ENCODE results near the gene PGAM1.
"Not testable (repeated sequence)": the region's sequence is repeated elsewhere in the genome, so short reads cannot be mapped to it uniquely, and the experiment has no call there.

Gene PGAM1

DNA sequence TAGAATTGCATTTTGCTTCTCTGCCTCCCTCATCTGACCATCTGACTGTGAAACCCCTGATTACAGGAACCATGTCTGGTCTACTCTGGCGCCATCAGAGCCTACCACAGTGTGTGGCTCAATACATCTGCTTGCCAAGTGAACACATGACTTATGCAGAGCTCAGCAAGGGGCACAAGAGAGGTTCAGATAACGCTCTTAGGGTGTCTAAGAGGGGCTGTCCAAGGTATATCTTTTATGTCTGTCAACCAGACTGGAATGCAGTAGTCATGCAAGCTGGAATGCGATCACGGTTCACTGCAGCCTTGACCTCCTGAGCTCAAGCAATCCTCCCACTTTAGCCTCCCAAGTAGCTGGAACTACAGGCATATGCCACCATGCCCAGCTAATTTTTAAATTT is 14.6 kb upstream of the PGAM1 start:
- Histone ChIP-seq H3K4me3 (ENCODE audit: low read depth, low read length) (no peak overlapping the region), H3K4me1 (ENCODE audit: control insufficient read depth, insufficient read depth, low read length) (peaks cover 4% of the 10 kb centered on the region), H3K36me3 (ENCODE audit: control insufficient read depth, insufficient read depth, low read length) (no peaks in the 10 kb centered on the region), H3K9ac (ENCODE audit: low read depth, low read length) (no peak overlapping the region), H3K9me3 (ENCODE audit: control insufficient read depth, insufficient read depth, low read length) (no peaks in the 10 kb centered on the region), H3K27me3 (ENCODE audit: control insufficient read depth, insufficient read depth, low read length) (no peaks in the 10 kb centered on the region)

DNA sequence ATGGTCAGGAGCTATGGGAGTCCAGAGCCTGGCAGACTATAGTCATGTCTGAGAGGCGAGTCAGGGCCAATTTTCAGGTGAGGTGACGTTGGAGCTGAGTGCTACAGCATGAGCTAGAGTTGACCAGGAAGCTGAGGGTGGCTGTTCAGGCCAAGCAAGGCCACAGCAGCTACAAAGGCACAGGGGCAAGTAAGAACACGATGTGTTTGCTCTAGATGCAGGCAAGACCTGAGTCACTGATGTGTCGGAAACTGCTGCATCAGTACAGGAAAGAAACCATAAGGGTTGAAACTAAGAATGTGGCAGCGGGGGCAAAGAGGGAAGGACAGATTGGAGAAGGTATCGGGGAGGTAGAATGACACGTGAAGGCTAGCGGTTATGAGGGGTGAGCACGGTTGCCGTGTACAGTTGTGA is 13.1 kb upstream of the PGAM1 start:
- Histone ChIP-seq H3K36me3 (ENCODE audit: control insufficient read depth, insufficient read depth, low read length) (no peaks in the 10 kb centered on the region), H3K4me3 (ENCODE audit: low read depth, low read length) (no peak overlapping the region), H3K9ac (ENCODE audit: low read depth, low read length) (no peak overlapping the region), H3K9me3 (ENCODE audit: control insufficient read depth, insufficient read depth, low read length) (no peaks in the 10 kb centered on the region), H3K27me3 (ENCODE audit: control insufficient read depth, insufficient read depth, low read length) (no peaks in the 10 kb centered on the region), H3K4me1 (ENCODE audit: control insufficient read depth, insufficient read depth, low read length) (peaks cover 4% of the 10 kb centered on the region)

DNA sequence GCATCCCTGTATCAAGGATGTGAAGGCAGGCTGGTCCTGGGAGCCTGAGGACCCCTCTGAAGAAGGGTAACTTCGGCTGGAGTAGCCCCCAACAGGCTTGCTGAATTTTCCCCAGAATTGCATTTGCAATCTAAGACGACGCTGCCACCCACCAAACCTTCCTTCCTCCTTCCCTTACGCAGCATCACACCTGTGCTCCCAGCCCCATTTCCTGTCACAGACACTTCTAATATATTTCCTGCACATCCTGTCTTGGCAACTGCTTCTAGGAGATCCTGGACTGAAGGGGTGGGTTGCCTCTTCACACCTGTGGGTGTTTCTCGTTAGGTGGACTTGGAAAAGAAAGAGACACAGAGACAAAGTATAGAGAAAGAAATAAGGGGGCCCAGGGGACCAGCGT is 9.4 kb upstream of the PGAM1 start:
- Histone ChIP-seq H3K4me1 (ENCODE audit: control insufficient read depth, insufficient read depth, low read length) (peaks cover 9% of the 10 kb centered on the region), H3K4me3 (ENCODE audit: low read depth, low read length) (no peak overlapping the region), H3K9me3 (ENCODE audit: control insufficient read depth, insufficient read depth, low read length) (no peaks in the 10 kb centered on the region), H3K36me3 (ENCODE audit: control insufficient read depth, insufficient read depth, low read length) (no peaks in the 10 kb centered on the region), H3K27me3 (ENCODE audit: control insufficient read depth, insufficient read depth, low read length) (no peaks in the 10 kb centered on the region), H3K9ac (ENCODE audit: low read depth, low read length) (no peak overlapping the region)

DNA sequence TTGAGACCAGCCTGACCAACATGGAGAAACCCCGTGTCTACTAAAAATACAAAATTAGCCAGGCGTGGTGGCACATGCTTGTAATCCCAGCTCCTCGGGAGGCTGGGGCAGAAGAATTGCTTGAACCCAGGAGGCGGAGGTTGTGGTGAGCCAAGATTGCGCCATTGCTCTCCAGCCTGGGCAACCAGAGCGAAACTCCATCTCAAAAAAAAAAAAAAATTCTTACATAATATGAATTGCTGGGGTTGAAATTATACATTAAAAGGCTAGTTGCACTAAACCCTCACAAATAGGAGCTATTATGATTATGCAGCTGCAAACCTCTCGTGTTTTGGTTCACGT is 2.3 kb upstream of the PGAM1 start:
- H3K4me1 ChIP-seq (ENCODE audit: control insufficient read depth, insufficient read depth, low read length); H3K9ac ChIP-seq (ENCODE audit: low read depth, low read length); H3K27me3 ChIP-seq (ENCODE audit: control insufficient read depth, insufficient read depth, low read length); H3K36me3 ChIP-seq (ENCODE audit: control insufficient read depth, insufficient read depth, low read length); H3K4me3 ChIP-seq (ENCODE audit: low read depth, low read length); H3K9me3 ChIP-seq (ENCODE audit: control insufficient read depth, insufficient read depth, low read length): not testable (repeated sequence)

DNA sequence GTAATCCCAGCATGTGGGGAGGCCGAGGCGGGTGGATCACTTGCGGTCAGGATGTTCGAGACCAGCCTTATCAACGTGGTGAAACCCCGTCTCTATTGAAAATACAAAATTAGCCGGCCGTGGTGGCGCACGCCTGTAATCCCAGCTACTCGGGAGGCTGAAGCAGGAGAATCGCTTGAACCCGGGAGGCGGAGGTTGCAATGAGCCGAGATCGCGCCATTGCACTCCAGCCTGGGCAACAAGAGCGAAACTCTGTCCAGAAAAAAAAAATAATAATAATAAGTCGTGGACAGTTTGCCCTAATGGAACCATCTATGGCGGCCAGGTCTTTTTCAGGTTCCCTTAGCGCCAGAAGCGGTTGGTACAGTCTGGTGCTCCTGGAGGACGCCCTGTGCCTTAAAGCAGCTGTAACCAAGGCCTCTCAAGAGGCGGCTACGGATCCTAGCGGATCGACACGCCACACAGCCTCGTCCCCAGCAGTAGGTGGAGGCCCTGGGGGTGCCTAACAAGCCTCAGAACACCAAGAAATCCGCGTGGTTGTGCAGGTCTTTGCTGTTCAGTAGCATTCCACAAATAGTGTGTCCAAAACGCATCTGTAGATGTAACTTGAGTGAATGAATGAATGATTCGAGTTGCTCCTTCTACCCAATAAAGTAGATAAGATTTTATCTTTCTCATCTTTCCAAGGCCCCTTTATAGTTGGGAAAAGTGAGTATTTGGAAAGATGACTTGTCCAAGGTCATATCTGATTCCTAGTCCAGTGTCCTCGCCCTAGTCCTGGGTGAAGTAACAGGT is 982 bp downstream of the PGAM1 start:
- Histone ChIP-seq H3K27me3 (ENCODE audit: control insufficient read depth, insufficient read depth, low read length) (no peaks in the 10 kb centered on the region), H3K4me1 (ENCODE audit: control insufficient read depth, insufficient read depth, low read length) (peaks cover 7% of the 10 kb centered on the region), H3K36me3 (ENCODE audit: control insufficient read depth, insufficient read depth, low read length) (peaks cover 26% of the 10 kb centered on the region), H3K9me3 (ENCODE audit: control insufficient read depth, insufficient read depth, low read length) (no peaks in the 10 kb centered on the region), H3K4me3 (ENCODE audit: low read depth, low read length) (peak overlapping the region; percentile 85), H3K9ac (ENCODE audit: low read depth, low read length) (peak overlapping the region; percentile 97)

DNA sequence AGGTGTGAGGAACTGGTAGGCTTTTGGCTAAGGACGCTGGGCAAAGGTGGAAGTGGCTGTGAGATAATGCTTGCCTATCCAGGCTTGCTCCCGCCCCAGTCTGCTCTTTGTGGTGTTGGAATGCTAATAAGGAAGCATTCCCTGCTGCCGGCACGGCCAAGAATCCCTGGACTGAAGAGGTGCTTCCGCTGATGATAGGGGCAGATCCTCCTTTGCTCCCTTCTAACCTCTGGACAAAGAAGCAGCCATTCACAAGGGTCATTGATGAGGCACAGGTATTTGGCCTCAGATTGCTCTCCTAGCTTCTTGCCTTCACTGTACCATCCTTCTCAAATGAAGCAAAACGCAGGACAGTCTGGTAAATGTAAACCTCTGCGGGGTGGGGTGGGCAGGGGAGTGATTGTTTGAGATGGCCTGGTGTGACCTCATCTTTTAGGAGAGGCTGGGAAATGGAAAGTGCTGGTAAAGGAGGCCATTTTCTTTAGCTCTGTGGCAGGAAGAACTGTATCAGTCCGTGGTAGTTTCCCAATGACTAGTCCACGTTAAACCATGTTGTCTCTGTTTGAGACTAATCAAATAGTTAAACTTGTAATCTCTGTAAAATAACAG is 1.7 kb downstream of the PGAM1 start:
- H3K4me1 ChIP-seq (ENCODE audit: control insufficient read depth, insufficient read depth, low read length), result peaks cover 7% of the 10 kb centered on the region
- H3K27me3 ChIP-seq (ENCODE audit: control insufficient read depth, insufficient read depth, low read length), result no peaks in the 10 kb centered on the region
- H3K4me3 ChIP-seq (ENCODE audit: low read depth, low read length), result peak overlapping the region; percentile 85
- H3K9me3 ChIP-seq (ENCODE audit: control insufficient read depth, insufficient read depth, low read length), result no peaks in the 10 kb centered on the region
- H3K36me3 ChIP-seq (ENCODE audit: control insufficient read depth, insufficient read depth, low read length), result peaks cover 28% of the 10 kb centered on the region
- peak overlapping the region; percentile 97 for H3K9ac ChIP-seq (ENCODE audit: low read depth, low read length)

DNA sequence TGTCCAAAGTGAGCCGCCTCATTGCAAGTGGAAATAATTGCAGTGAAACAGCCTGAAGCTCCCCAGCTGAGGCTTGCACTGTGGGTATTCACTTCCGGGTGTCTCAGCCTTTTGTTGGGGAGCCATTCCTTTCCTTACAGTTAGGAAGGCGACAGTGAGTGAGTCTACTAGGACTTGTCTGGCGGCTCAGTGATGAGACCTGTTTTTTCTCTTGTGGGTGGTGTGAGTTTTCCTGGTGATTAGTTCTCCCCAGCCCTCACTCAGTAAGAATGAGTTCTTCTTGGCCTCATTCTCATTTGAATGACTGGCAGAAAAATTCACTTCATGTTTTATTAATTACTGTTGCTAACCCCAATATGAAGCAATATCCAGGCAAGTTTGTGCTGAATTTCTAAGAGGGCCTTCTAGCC is 2.6 kb downstream of the PGAM1 start:
- peaks cover 7% of the 10 kb centered on the region for H3K4me1 ChIP-seq (ENCODE audit: control insufficient read depth, insufficient read depth, low read length)
- no peaks in the 10 kb centered on the region for H3K27me3 ChIP-seq (ENCODE audit: control insufficient read depth, insufficient read depth, low read length)
- peak overlapping the region; percentile 32 for H3K9ac ChIP-seq (ENCODE audit: low read depth, low read length)
- H3K36me3 ChIP-seq (ENCODE audit: control insufficient read depth, insufficient read depth, low read length), result peaks cover 28% of the 10 kb centered on the region
- H3K9me3 ChIP-seq (ENCODE audit: control insufficient read depth, insufficient read depth, low read length), result no peaks in the 10 kb centered on the region
- H3K4me3 ChIP-seq (ENCODE audit: low read depth, low read length), result peak overlapping the region; percentile 85

DNA sequence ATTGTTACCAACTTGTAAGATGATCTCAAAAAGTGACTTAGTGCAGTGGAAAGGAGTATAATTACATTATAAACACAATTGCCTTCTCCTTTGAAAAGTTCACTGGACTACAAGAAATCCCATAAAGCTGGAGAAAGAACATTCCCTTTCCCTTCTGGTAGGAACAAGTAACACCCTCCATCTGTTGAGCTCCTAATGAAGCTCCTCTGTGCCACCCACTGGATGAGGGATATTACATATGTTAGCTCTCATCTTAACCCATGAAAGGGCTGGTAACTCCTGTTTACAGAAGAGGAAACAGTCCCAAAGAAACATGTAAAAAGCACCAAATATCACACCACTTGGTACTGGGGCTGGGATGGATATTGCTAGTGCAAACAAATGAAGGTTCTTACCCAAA is 8.1 kb downstream of the PGAM1 start:
- Histone ChIP-seq H3K9me3 (ENCODE audit: control insufficient read depth, insufficient read depth, low read length) (no peaks in the 10 kb centered on the region), H3K27me3 (ENCODE audit: control insufficient read depth, insufficient read depth, low read length) (no peaks in the 10 kb centered on the region), H3K4me3 (ENCODE audit: low read depth, low read length) (no peak overlapping the region), H3K4me1 (ENCODE audit: control insufficient read depth, insufficient read depth, low read length) (peaks cover 3% of the 10 kb centered on the region), H3K9ac (ENCODE audit: low read depth, low read length) (no peak overlapping the region), H3K36me3 (ENCODE audit: control insufficient read depth, insufficient read depth, low read length) (peaks cover 24% of the 10 kb centered on the region)

DNA sequence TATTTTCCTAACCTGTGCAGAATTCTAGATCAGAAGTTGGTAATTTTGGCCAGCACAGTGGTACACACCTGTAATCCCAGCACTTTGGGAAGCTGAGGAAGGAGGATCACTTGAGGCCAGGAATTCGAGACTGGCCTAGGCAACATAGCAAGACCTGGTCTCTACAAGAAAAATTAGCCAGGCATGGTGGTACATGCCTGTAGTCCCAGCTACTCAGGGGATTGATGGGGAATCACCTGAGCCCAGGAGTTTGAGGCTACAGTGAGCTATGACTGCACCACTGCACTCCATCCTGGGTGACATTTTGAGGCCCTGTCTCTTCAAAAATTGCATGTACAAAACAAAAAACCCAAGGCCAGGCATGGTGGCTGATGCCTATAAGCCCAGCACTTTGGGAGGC is 8.6 kb downstream of the PGAM1 start:
- H3K9me3 ChIP-seq (ENCODE audit: control insufficient read depth, insufficient read depth, low read length), result no peaks in the 10 kb centered on the region
- peaks cover 23% of the 10 kb centered on the region for H3K36me3 ChIP-seq (ENCODE audit: control insufficient read depth, insufficient read depth, low read length)
- H3K9ac ChIP-seq (ENCODE audit: low read depth, low read length), result no peak overlapping the region
- no peak overlapping the region for H3K4me3 ChIP-seq (ENCODE audit: low read depth, low read length)
- no peaks in the 10 kb centered on the region for H3K27me3 ChIP-seq (ENCODE audit: control insufficient read depth, insufficient read depth, low read length)
- H3K4me1 ChIP-seq (ENCODE audit: control insufficient read depth, insufficient read depth, low read length), result no peaks in the 10 kb centered on the region

DNA sequence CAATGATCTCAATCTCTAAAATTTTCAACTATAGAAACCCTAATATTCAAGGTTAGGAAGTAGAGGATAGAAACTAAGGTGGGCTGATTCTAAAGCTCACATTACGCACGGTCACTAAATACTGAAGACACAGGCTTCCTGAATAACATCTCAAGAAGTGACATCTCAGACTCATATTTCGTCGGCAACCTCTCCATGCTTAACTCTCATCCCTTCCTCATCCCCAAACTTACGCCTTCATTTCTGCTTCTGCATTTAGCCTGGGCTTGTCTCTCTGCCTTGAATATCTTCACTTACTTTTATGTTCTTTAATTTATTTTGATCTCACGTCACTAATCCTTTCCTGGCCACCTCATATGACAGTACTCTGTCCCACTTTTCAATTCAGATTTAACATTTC is 9.2 kb downstream of the PGAM1 start:
- H3K9me3 ChIP-seq (ENCODE audit: control insufficient read depth, insufficient read depth, low read length), result no peaks in the 10 kb centered on the region
- H3K27me3 ChIP-seq (ENCODE audit: control insufficient read depth, insufficient read depth, low read length), result no peaks in the 10 kb centered on the region
- no peak overlapping the region for H3K9ac ChIP-seq (ENCODE audit: low read depth, low read length)
- H3K36me3 ChIP-seq (ENCODE audit: control insufficient read depth, insufficient read depth, low read length), result peaks cover 23% of the 10 kb centered on the region
- H3K4me3 ChIP-seq (ENCODE audit: low read depth, low read length), result no peak overlapping the region
- no peaks in the 10 kb centered on the region for H3K4me1 ChIP-seq (ENCODE audit: control insufficient read depth, insufficient read depth, low read length)

DNA sequence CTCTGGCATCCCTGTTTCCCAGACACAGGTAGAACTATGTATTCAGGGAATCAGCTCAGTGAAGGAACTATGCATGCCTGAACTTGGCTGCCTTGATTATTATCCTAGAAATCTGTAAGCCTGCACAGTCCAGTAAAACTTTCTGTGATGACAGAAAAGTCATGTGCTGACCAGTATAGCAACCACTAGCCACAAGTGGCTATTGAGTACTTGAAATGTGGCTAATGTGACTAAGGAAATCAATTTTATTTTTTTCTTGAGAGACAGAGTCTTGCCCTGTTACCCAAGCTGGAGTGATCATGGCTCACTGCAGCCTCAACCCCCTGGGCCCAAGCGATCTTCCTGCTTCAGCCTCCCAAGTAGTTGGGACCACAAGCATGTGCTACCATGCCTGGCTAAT is 16.3 kb downstream of the PGAM1 start:
- Histone ChIP-seq H3K36me3 (ENCODE audit: control insufficient read depth, insufficient read depth, low read length) (peaks cover 5% of the 10 kb centered on the region), H3K9me3 (ENCODE audit: control insufficient read depth, insufficient read depth, low read length) (no peaks in the 10 kb centered on the region), H3K4me1 (ENCODE audit: control insufficient read depth, insufficient read depth, low read length) (no peaks in the 10 kb centered on the region), H3K27me3 (ENCODE audit: control insufficient read depth, insufficient read depth, low read length) (no peaks in the 10 kb centered on the region), H3K9ac (ENCODE audit: low read depth, low read length) (no peak overlapping the region), H3K4me3 (ENCODE audit: low read depth, low read length) (no peak overlapping the region)

DNA sequence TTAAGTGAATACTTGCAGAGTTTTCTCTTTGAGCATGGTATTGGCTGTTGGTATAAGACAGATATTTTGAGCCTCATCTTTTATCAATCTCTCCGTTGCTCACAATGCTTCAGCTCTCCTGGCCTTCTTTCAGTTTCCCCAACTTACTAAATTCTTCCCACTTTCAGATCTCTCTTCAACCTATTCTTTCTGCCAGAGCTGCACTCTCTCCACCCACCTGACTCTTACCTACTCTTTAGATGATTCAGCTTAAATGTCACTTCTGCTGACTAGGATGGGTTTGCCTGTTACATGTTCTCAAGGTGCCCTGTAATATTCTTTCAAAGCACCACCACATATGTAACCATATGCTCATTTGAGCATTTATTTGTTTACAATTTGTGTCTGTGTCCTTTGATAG is 18.2 kb downstream of the PGAM1 start:
- Histone ChIP-seq H3K27me3 (ENCODE audit: control insufficient read depth, insufficient read depth, low read length) (no peaks in the 10 kb centered on the region), H3K9me3 (ENCODE audit: control insufficient read depth, insufficient read depth, low read length) (no peaks in the 10 kb centered on the region), H3K36me3 (ENCODE audit: control insufficient read depth, insufficient read depth, low read length) (peaks cover 4% of the 10 kb centered on the region), H3K4me1 (ENCODE audit: control insufficient read depth, insufficient read depth, low read length) (no peaks in the 10 kb centered on the region), H3K4me3 (ENCODE audit: low read depth, low read length) (no peak overlapping the region), H3K9ac (ENCODE audit: low read depth, low read length) (no peak overlapping the region)
